Aorta (tissue), 5 donors: Measurements from ENCODE around the gene SRRM2. TPM values are rescaled to one million over a fixed set of nuclear protein-coding genes. Genes with fewer than 3 reads are reported as not detected.

Experiments used
- ATAC-seq: fragments of 200-7000 bp; cut with Tn5 transposase; one replicate; pipeline ENCODE4 v1.9.1; 2022; ENCODE audit warnings: moderate library complexity; ENCODE audit not compliant: low FRiP score
- DNase-seq, 2 donors: peaks; one replicate each; pipeline ENCODE4 v3.0.0-alpha.2; 2020
- H3K27ac ChIP-seq, 2 donors: one replicate each; pipeline ENCODE4 v1.5.1; 2013; ENCODE audit warnings: low read length in 2 of 2, mild to moderate bottlenecking in 2 of 2, moderate library complexity in 2 of 2, control low read depth in 1 of 2, inconsistent platforms in 1 of 2, low read depth in 1 of 2
- H3K27me3 ChIP-seq, 2 donors: one replicate each; pipeline ENCODE4 v1.6.1; 2013; ENCODE audit warnings: control low read depth in 1 of 2, low read length in 1 of 2, mild to moderate bottlenecking in 1 of 2, moderate library complexity in 1 of 2; ENCODE audit not compliant: insufficient read depth in 2 of 2, control insufficient read depth in 1 of 2
- H3K36me3 ChIP-seq, 2 donors: one replicate each; pipeline ENCODE4 v1.6.1; 2013; ENCODE audit warnings: control low read depth in 1 of 2, low read length in 1 of 2, mild to moderate bottlenecking in 1 of 2; ENCODE audit not compliant: insufficient read depth in 2 of 2, control insufficient read depth in 1 of 2
- H3K4me1 ChIP-seq, 2 donors: one replicate each; pipeline ENCODE4 v1.6.1; 2013; ENCODE audit warnings: low read length in 2 of 2, control low read depth in 1 of 2, mild to moderate bottlenecking in 1 of 2, moderate library complexity in 1 of 2; ENCODE audit not compliant: insufficient read depth in 2 of 2, control insufficient read depth in 1 of 2
- H3K4me3 ChIP-seq, 2 donors: one replicate each; pipeline ENCODE4 v1.5.1; 2013; ENCODE audit warnings: low read length in 2 of 2, control low read depth in 1 of 2, mild to moderate bottlenecking in 1 of 2
- H3K9me3 ChIP-seq: one replicate; pipeline ENCODE4 v1.6.1; 2013; ENCODE audit warnings: mild to moderate bottlenecking, low read length; ENCODE audit not compliant: control insufficient read depth
- WGBS, 2 donors: extraction: QIAGEN DNeasy Blood & Tissue Kit; methylation state at CpG; one replicate each; pipeline ENCODE4 v1.1.7; 2013; 5-methylcytosine and 5-hydroxymethylcytosine counted together
- intact Hi-C, 2 donors: fragments of 100-400 bp; cut with DNase I; formaldehyde crosslinking; loops; one replicate each; pipeline versions ENCODE4 v1.14.2 to v1.15.0; 2022
- polyA plus RNA-seq, 2 donors: library from polyadenylated mRNA; stranded (reverse); fragments of 200-250 nt; gene quantifications; one replicate each; pipeline ENCODE4 v1.2.3, GENCODE V29; 2013
- total RNA-seq, 2 donors: library from RNA; stranded (reverse); fragmentation: NEBNext Ultra II Directional; extraction: Animal tissue kit (Norgen Biotek cat#: 25700); gene quantifications; one replicate each; pipeline ENCODE4 v1.2.1, GENCODE V29; 2021
- donor health status: healthy with polysubstance abuse.
- donor health status: Bipolar disorder and iron deficiency.
- donor health status: DM: no; HTN: no; CAD: no.
- donor health status: DM: no; HTN: no; CAD: no.
- donor health status: DM: yes; HTN: yes; CAD: no.

Gene SRRM2
- total and polyA plus RNA-seq, 4 donors: 194 to 946 (median 634) TPM

GRCh38 chr16:2762711-2763110 lies 10.3 kb downstream of the SRRM2 start:
- Histone ChIP-seq H3K27me3 (no peaks in the 10 kb centered on the region), H3K9me3 (no peaks in the 10 kb centered on the region), H3K4me1 (no peaks in the 10 kb centered on the region), H3K27ac (no peak overlapping the region), H3K4me3 (no peak overlapping the region), H3K36me3 (peaks cover 27 to 39% of the 10 kb centered on the region in 2 donors)
- WGBS, 2 donors: 96 to 98% methylated on average over 13 of the region's 13 CpGs
- ATAC-seq: no peak
- intact Hi-C loops: no loop called here
- peak in 1 of 2 donors; percentile 30 for DNase-seq

GRCh38 chr16:2763173-2763572 lies 10.7 kb downstream of the SRRM2 start:
- peaks cover 29 to 39% of the 10 kb centered on the region in 2 donors for H3K36me3 ChIP-seq
- H3K4me3 ChIP-seq: no peak overlapping the region
- DNase-seq: peak in 1 of 2 donors; percentile 5
- H3K27ac ChIP-seq: no peak overlapping the region
- intact Hi-C loops: no loop called here
- ATAC-seq: no peak
- no peaks in the 10 kb centered on the region for H3K4me1 ChIP-seq
- 98% methylated on average over 6 of the region's 6 CpGs for WGBS, 2 donors
- no peaks in the 10 kb centered on the region for H3K9me3 ChIP-seq
- no peaks in the 10 kb centered on the region for H3K27me3 ChIP-seq

DNA sequence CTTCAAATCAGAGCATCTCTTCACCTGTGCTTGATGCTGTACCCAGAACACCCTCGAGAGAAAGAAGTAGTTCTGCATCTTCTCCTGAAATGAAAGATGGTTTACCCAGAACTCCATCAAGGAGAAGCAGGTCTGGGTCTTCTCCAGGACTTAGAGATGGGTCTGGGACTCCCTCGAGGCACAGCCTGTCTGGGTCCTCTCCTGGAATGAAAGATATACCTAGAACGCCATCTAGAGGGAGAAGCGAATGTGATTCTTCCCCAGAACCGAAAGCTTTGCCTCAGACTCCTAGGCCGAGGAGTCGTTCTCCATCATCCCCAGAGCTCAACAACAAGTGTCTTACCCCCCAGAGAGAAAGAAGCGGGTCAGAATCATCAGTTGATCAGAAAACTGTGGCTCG lies 12.3 kb downstream of the SRRM2 start:
- 97 to 99% methylated on average over 9 of the region's 9 CpGs for WGBS, 2 donors
- DNase-seq (no peak), ATAC-seq (no peak)
- intact Hi-C loops: no loop called here
- no peaks in the 10 kb centered on the region for H3K27me3 ChIP-seq
- no peaks in the 10 kb centered on the region for H3K4me1 ChIP-seq
- H3K9me3 ChIP-seq: no peaks in the 10 kb centered on the region
- no peak overlapping the region for H3K4me3 ChIP-seq
- no peak overlapping the region for H3K27ac ChIP-seq
- H3K36me3 ChIP-seq: peaks cover 25 to 35% of the 10 kb centered on the region in 2 donors

- no peak for DNase-seq
- Histone ChIP-seq H3K9me3 (no peaks in the 10 kb centered on the region), H3K27me3 (no peaks in the 10 kb centered on the region), H3K4me1 (no peaks in the 10 kb centered on the region), H3K4me3 (no peak overlapping the region), H3K36me3 (peaks cover 21 to 41% of the 10 kb centered on the region in 2 donors), H3K27ac (no peak overlapping the region)
- WGBS, 2 donors: 98% methylated on average over 73 of the region's 73 CpGs
- intact Hi-C loops: no loop called here
- no peak for ATAC-seq
Observed at GRCh38 chr16:2765462-2766404, 13.3 kb downstream of the SRRM2 start.

DNA sequence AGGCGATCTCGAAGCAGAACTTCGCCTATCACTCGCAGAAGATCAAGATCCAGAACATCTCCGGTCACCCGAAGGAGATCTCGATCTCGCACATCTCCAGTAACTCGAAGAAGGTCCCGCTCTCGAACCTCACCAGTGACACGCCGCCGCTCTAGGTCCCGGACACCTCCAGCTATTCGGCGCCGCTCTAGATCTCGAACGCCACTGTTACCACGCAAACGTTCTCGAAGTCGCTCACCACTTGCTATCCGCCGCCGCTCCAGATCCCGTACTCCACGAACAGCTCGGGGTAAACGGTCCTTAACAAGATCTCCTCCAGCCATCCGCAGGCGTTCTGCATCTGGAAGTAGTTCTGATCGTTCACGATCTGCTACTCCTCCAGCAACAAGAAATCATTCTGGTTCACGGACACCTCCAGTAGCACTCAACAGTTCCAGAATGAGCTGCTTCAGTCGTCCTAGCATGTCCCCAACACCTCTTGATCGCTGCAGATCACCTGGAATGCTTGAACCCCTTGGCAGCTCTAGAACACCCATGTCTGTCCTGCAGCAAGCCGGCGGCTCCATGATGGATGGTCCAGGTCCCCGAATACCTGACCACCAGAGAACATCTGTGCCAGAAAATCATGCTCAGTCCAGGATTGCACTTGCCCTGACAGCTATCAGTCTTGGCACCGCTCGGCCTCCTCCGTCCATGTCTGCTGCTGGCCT lies 14.1 kb downstream of the SRRM2 start:
- Histone ChIP-seq H3K36me3 (peaks cover 19 to 40% of the 10 kb centered on the region in 2 donors), H3K4me1 (no peaks in the 10 kb centered on the region), H3K4me3 (no peak overlapping the region), H3K27ac (no peak overlapping the region), H3K9me3 (no peaks in the 10 kb centered on the region), H3K27me3 (no peaks in the 10 kb centered on the region)
- no peak for DNase-seq
- intact Hi-C loops: no loop called here
- WGBS, 2 donors: 97% methylated on average over 44 of the region's 44 CpGs
- no peak for ATAC-seq

DNA sequence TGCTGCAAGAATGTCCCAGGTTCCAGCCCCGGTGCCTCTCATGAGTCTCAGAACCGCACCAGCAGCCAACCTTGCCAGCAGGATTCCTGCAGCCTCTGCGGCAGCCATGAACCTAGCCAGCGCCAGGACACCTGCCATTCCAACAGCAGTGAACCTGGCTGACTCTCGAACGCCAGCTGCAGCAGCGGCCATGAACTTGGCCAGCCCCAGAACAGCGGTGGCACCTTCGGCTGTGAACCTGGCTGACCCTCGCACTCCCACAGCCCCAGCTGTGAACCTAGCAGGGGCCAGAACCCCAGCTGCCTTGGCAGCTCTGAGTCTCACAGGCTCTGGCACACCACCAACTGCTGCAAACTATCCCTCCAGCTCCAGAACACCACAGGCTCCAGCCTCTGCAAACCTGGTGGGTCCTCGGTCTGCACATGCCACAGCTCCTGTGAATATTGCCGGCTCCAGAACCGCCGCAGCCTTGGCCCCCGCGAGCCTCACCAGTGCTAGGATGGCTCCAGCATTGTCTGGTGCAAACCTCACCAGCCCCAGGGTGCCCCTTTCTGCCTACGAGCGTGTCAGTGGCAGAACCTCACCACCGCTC lies 14.8 kb downstream of the SRRM2 start:
- DNase-seq: peak in 1 of 2 donors; percentile 59
- Histone ChIP-seq H3K27ac (no peak overlapping the region), H3K4me3 (no peak overlapping the region), H3K27me3 (no peaks in the 10 kb centered on the region), H3K4me1 (no peaks in the 10 kb centered on the region), H3K36me3 (peaks cover 14 to 37% of the 10 kb centered on the region in 2 donors), H3K9me3 (no peaks in the 10 kb centered on the region)
- no peak for ATAC-seq
- WGBS, 2 donors: 86 to 87% methylated on average over 19 of the region's 19 CpGs
- intact Hi-C loops: no loop called here

- DNase-seq: peak in 1 of 2 donors; percentile 50
- intact Hi-C loops: no loop called here
- no peak for ATAC-seq
- Histone ChIP-seq H3K9me3 (no peaks in the 10 kb centered on the region), H3K27ac (no peak overlapping the region), H3K4me3 (no peak overlapping the region), H3K4me1 (no peaks in the 10 kb centered on the region), H3K36me3 (peaks cover 13 to 33% of the 10 kb centered on the region in 2 donors), H3K27me3 (no peaks in the 10 kb centered on the region)
- WGBS, 2 donors: 62 to 69% methylated on average over 14 of the region's 14 CpGs
Observed at GRCh38 chr16:2767891-2768290, 15.5 kb downstream of the SRRM2 start.

- H3K4me3 ChIP-seq: no peak overlapping the region
- ATAC-seq: no peak
- no peaks in the 10 kb centered on the region for H3K27me3 ChIP-seq
- DNase-seq: peak; percentile 24 to 74
- no peaks in the 10 kb centered on the region for H3K4me1 ChIP-seq
- no peak overlapping the region for H3K27ac ChIP-seq
- H3K36me3 ChIP-seq: peaks cover 10 to 29% of the 10 kb centered on the region in 2 donors
- no peaks in the 10 kb centered on the region for H3K9me3 ChIP-seq
- WGBS, 2 donors: 57 to 67% methylated on average over 17 of the region's 17 CpGs
- intact Hi-C loops: no loop called here
Observed at GRCh38 chr16:2768403-2769089, 16.1 kb downstream of the SRRM2 start.
